NCI-H774 (cell line): ENCODE data around the gene S100P.
"Not testable (repeated sequence)": the region's sequence is repeated elsewhere in the genome, so short reads cannot be mapped to it uniquely, and the experiment has no call there.

Source experiments
- DNase-seq: peaks from one replicate; lab custom pipeline; 2025; lab: John Stamatoyannopoulos, UW

Gene S100P

DNA sequence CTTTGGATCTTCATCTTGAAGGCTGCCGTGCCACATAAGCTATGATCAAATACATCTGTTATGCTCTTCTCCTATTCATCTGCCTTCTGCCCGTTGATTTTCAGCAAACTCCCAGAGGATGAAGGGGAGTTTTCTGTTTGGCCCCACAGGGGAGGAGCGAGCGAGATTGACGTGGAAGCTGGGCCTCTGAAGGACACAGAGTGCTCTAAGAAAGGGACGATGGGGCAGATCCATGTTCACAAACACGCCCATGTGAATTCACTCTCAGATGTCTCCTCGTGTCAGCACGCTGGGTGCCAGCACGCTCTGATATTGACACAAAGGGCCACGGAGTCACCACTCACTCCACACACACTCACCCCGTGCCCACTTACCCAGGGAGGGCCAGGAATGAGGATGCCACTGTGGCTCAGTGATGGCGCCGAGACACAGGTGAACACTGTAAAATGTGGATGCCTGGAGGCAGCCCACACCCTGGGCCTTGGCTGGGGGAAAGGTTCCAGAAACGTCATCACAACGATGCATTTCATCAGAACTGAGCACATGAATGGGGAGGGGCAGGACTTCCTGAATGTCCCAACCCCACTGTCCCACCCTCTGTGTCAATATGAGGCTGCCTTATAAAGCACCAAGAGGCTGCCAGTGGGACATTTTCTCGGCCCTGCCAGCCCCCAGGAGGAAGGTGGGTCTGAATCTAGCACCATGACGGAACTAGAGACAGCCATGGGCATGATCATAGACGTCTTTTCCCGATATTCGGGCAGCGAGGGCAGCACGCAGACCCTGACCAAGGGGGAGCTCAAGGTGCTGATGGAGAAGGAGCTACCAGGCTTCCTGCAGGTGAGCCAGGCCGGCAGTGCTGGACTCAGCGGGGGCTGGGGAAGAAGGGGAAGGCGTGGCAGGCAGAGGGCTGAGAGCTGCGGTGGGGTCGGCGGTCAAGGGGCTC is at the start of gene S100P:
S100P (plus strand) TSS at position 648 of the 946 bp plus-strand sequence; CDS start at position 703, 55 bp downstream.
- no peak for DNase-seq

DNA sequence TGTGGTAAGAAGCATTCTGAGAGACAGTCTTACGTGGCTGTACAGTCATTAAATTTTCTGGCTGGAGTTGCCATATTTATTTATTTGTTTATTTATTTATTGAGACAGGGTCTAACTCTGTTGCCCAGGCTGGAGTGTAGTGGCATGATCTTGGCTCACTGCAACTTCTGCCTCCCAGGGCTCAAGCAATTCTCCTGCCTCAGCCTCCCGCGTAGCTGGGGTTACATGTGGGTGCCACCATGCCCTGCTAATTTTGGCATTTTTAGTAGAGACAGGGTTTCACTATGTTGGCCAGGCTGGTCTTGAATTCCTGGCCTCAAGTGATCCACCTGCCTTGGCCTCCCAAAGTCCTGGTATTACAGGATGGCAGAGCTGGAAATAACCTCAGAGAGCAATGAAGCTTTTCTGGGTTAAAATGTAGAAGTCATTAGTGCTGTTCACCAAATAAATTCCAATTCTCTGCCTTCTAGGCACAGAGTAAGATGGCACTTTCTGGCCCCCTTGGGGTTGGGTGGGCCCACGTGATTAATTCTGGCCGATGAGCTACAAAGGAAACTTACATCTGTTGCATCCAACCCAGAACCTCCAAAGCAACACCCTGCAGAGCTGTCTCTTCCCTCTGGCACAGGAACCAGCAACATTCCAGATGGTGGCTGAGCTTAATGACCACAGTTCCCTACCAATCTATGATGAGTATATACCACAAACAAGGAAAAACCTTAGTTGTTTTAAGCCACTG is 48.7 kb upstream of the S100P start:
- no peak for DNase-seq

DNA sequence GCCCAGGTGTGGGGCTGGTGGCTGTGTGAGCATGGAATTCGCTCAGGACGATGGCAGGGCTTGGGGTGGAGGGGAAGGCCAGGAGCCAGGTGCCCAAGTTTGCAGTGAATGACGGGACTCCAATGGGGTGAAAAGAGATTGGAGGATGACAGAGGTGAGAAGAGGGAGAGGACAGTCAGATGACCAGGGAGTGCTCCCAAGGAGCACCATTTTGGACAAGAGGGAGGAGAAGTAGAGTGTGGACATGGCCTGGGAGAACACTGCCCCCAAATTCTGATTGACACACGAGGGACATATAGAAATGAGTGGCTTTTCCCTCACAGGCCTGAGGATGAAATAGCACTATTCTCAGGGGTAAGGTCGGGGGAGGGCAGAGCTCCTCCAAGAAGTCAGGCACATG is 46.5 kb upstream of the S100P start:
- DNase-seq: no peak

DNA sequence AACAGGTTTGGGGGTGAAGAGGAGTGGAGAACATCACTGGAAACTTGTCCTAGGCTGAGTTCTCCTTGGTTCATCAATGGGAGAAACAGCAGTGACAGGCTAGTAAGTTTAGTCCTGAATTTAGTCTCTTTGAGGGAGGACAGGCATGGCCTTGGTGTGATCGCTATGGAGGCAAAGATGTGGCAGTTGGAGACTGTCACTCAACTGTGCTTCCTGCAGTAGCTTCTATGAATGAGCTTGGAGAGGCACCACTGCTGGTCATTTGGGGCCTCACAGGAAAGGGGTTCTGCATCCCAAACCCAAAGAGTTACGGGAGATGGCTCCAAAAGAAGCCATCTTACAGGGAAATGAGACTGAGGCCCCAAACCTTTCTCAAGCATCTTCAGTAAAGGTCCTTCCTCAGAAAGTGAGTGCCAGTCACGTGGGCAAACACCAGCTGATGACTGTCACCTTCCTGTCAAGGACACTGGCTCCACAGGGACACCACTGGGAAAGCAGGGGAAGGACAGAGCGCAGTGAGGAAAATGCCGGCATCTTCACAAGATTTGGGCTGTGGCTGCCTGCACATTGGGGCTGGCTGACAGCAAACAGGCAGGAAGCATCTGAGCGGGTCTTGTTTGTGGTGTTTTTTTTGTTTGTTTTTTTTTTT is 46.0 kb upstream of the S100P start:
- no peak for DNase-seq

DNA sequence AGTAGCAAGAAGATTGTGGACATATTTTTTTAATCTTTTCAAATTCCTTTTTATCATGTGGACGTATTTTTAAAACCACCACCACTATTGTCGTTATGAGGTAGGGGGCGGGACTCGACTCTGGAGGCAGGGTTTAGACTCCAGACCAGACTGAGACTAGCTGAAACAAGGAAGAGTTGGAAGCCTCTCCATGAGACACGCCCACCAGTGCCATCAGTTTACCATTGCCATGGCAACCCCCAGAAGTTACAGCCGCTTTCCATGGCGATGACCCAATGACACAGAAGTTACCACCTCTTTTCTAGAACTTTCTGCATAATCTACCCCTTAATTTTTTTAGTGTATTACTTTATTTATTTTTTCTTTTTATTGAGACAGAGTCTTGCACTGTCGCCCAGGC is 44.5 kb upstream of the S100P start:
- no peak for DNase-seq

DNA sequence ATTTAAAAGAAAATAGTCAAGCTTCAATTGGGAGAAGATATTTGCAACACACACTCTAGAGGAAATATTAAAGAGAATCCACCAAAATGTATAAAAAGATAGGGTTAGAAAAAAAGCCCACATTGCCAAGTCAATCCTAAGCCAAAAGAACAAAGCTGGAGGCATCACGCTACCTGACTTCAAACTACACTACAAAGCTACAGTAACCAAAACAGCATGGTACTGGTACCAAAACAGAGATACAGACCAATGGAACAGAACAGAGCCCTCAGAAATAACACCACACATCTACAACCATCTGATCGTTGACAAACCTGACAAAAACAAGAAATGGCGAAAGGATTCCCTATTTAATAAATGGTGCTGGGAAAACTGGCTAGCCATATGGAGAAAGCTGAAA is 39.5 kb upstream of the S100P start:
- DNase-seq: not testable (repeated sequence)

DNA sequence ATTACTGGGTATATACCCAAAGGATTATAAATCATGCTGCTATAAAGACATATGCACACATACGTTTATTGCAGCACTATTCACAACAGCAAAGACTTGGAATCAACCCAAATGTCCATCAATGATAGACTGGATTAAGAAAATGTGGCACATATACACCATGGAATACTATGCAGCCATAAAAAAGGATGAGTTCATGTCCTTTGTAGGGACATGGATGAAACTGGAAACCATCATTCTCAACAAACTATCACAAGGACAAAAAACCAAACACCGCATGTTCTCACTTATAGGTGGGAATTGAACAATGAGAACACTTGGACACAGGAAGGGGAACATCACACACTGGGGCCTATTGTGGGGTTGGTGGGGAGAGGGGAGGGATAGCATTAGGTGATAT is 38.4 kb upstream of the S100P start:
- DNase-seq: not testable (repeated sequence)

DNA sequence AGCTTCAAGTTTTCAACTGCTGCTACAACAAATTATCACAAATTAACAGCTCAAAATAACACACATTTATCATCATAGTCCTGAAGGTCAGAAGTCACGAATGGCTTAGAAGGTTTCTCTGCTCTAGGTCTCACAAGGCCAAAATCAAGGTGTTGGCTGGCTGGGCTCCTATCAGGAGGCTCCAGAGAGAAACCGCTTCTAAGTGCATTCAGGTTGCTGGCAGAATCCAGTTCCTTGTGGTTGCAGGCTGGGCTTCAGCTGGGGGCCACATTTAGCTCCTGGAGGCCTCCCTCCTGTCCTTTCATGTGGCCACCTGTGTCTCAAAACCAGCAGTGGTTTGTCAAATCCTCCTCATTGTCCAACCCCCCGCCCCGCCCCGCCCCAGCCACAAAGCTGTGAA is 37.8 kb upstream of the S100P start:
- no peak for DNase-seq

DNA sequence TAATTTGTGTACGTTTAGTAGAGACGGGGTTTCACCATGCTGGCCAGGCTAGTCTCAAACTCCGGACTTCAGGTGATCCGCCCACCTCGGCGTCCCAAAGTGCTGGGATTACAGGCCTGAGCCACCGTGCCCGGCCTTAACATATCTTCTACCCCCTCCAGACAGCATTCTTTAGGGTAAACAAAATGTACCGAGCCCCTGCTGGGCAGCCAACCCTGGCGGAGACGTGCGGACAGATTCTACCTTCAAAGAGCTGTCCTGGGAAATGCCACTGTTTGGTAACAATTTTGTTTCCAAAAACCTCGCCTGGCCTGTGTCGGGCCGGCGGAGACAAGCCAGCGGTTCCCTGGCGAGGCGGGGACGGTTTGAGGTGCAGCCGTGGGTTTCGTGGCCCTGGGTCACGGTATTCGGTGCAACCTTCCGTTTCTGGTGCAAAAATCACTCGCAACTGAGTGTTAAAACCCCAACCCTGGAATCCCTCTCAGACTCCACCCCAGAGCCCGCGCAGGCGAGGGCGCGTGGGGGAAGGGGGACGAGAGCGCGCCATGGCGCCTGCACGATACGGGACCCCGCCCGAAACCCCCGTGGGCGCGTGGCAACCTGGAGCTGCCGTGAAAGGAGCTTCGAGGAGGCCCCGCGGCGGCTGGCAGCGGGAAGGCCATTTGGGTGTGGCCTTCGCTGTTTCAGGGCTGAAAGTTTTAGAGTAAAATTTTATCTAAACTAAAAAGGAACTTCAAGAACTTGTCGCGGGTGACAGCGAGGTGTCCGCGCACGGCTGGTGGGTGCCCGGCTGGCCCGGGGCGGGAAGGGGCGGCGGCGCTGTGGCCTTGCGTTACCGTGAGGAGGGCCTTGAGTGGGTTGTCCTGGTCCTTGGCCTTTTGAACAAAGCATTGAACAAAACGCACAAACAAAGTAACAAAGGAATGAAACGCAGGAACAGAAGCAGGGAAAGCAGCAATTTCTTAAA is 36.2 kb upstream of the S100P start:
- DNase-seq: no peak

DNA sequence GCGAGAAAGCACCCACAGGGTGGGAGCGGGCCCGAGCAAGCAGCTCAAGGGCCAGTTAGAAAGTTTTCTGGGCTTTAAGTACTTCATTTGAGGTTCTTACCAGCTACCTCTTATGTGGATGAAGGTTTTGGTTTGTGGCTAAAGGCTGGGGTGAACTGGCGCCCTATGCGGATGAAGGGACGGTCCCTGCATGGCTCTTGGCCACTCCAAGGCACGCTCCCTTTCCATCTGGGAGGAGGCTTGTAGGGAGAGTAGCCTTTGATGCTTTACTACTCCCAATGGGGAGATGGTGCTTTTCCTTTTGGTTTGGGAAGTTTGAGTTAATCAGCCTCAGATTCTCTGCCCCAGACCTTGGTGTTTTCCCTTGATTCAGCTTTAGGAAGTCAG is 35.5 kb upstream of the S100P start:
- DNase-seq: no peak

DNA sequence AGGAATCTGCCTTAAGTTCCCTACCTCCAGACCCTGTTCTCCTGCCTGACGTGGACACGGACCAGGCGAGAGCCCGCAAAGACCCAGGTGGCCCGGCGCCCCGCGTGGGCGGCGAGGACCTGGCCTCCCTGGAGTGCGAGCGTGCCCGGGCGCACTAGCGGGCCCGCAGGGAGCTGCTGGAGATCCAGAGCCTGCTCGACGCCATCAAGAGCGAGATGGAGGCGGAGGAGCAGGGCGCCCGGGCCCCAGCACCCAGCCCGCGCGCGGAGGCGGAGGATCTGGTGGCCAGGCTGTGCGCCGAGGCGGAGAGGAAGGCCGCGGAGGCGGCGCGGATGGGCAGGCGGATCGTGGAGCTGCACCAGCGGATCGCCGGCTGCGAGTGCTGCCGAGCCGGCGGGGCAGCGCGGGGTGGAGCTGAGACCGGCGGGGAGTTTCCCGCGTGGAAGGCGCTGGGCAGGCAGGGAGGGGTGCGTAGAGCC is 35.0 kb upstream of the S100P start:
- no peak for DNase-seq

DNA sequence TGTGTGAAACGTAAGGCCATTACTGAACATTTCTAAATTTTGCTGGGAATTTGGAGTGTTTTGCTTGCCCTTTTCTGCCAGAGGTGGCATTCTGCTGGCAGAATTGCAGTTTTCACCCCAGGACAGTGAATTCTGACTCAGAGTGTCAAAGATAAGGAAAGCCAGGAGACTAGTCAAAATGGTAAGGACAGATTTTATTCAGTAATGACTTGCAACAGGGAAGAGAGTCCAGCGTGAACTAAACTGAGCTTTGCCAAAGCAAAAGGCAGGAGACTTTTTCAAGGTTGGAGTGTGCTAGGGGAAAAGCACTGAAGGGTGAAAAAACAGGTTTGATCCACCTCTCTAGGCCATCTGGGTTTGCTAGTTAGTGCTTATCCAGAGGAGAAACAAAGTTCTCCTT is 33.8 kb upstream of the S100P start:
- DNase-seq: no peak

DNA sequence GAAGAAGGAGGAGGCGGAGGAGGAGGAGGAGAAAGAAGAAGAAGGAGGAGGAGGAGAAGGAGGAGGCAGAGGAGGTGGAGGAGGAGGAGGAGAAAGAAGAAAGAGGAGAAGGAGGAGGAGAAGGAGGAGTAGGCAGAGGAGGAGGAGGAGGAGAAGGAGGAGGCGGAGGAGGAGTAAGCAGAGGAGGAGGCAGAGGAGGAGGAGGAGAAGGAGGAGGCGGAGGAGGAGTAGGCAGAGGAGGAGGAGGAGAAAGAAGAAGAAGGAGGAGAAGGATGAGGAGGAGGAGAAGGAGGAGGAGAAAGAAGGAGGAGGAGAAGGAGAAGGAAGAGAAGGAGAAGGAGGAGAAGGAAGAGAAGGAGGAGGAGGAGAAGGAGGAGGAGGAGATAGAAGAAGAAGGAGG is 33.2 kb upstream of the S100P start:
- DNase-seq: no peak

DNA sequence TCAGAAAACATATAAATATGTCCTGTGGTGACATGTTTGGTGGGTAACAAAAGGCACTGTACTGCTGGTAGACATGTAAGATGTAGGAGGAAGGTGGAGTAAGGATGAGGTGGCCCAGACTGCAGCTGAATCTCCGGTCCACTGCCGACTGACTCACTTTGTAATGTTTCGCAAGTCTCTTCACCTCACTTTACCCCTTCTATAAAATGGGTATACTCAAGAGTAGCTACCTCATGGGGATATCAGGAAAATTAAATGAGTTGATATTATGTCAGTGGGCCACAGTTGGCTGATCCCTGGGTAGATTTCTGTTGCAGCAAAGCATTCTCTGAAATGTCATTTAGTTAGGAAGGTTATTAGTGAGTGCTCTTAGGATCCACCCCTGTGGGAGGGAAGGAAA is 31.1 kb upstream of the S100P start:
- DNase-seq: no peak

DNA sequence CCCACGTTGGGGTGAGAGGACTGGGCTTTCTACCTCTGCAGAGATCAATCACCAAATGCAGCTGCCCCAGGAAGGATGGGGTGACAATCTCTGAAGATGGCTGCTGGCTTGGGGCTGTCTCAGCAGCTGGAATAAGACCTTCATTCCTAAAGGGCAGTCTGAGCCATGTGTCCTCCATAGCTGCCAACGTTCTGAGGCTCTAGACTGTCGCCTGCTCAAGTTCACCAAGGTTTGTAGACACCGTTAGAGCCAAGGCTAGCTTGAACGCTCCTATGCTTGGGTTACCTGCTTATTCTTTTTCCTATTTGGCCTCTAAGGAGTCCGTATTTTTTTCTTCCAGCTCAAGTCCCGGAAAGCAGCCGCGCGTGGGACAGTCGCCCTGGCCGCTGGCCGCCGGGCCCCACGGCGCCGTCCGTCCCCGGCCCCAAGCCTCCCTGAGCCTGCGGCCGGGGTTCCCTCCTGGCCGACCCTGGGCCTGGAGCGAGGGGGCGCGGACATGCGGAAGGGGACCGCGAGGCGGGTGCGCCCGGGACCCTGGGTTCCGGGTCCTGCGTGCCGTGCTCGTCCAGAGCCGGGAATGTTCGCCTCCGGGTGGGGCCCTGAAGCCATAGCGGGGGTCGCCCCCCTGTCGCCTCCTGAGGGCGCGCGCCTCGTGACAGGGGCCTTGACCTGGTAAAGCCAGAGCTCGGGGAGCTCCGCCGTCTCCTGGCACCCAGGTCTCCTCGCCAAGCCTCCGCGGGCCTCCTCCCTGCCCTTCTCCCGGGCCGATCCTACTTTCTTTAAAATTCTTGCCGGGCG is 29.9 kb upstream of the S100P start:
- DNase-seq: no peak

DNA sequence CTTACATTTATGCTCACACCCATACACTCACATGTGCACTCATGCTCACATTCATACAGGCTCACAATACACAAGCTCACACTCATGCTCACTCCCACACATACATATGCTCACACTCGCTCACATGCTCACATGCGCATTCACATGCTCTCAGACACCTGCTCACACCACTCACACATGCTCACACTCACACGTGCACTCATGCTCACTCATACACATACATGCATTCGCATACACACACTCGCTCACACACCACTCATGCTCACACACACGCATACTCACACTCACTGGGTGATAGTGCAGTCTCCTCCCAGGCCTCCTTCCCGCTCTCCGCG is 28.4 kb upstream of the S100P start:
- no peak for DNase-seq

DNA sequence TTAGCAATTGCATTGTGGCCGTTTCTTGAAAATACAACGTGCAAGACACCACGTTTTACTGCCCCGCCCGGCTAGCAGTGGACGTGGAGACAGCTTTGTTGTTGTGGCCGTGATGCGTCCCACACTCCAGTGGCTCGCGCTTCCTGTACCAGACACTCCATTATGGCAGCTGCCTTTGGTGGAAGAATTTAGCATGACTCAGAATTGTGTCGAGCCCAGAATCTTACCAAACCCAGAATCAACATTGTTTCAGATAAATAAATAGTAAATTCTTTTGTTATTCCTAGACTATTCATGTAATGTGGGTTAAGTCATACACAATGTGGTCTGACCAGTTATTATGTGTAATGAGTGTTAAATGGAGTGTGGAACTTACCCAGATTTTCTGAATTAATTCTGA is 25.3 kb upstream of the S100P start:
- peak; percentile 59 for DNase-seq

DNA sequence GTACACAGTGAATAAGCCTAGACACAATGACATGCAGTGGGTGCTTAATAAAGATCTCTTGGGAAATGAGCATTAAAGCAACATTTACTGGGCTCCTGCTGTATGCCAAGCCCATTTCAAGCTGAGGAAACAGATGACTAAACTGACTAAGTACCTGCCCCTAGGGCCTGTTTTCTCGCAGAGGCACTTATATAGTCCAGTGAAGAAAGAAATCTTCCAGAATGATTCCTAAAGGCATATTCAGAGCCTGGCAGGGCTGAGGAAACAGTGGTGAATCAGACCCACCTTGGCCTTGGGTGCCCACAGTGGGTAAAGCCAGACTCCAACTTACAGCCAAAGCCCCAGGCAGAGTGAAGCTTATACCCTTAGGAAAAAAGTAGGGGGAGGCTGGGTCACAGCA is 22.0 kb upstream of the S100P start:
- no peak for DNase-seq

DNA sequence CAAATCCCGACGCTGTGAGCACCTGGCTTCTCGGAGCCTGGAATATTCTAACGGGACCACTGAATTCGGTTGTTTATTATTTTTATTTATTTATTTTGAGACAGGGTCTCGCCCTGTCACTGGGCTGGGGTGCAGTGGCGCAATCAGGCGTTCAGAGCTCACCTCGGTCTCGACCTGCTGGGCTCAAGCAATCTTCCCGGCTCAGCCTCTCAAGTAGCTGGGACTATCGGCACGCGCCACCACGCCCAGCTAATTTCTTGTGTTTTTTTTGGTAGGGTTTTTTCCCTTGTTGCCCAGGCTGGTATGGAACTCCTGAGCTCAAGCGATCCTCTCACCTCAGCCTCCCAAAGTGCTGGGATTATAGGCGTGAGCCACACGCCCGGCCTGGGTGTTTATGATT is 21.5 kb upstream of the S100P start:
- DNase-seq: no peak

DNA sequence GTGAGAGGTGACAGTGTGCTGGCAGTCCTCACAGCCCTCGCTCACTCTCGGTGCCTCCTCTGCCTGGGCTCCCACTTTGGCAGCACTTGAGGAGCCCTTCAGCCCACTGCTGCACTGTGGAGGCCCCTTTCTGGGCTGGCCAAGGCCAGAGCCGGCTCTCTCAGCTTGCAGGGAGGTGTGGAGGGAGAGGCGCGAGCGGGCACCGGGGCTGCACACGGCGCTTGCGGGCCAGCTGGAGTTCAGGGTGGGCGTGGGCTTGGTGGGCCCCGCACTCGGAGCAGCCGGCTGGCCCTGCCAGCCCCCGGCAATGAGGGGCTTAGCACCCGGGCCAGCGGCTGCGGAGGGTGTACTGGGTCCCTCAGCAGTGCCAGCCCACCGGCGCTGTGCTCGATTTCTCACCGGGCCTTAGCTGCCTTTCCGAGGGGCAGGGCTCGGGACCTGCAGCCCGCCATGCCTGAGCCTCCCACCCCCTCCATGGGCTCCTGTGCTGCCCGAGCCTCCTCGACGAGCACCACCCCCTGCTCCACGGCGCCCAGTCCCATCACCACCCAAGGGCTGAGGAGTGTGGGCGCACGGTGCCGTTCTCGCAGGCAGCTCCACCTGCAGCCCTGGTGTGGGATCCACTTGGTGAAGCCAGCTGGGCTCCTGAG is 21.0 kb upstream of the S100P start:
- DNase-seq: not testable (repeated sequence)
